HepG2 (cell line): ENCODE data around the gene GSKIP. TPM values are rescaled to one million over a fixed set of nuclear protein-coding genes. Genes with fewer than 3 reads are reported as not detected.

ENCODE experiments used
- CBX1 ChIP-seq: IDR thresholded peaks from one replicate; pipeline ENCODE4 v1.6.1; 2016; ENCODE audit warnings: antibody characterized with exemption, low read depth
- HNF1A ChIP-seq, 2 experiments: sonication (generic) in 1 of 2; formaldehyde crosslinking in 1 of 2; IDR thresholded peaks; 2 replicates each; pipeline versions ENCODE4 v1.4.0 to v1.6.1; 2016 to 2020; ENCODE audit warnings: borderline replicate concordance in 1 of 2, low read depth in 1 of 2, mild to moderate bottlenecking in 1 of 2, missing genetic modification reagents in 1 of 2
- HNRNPUL1 ChIP-seq: fragments of 200-400 bp; formaldehyde crosslinking; IDR thresholded peaks from 2 replicates; pipeline ENCODE4 v1.6.1; 2017; ENCODE audit warnings: low read depth, mild to moderate bottlenecking, low read length, moderate library complexity
- KAT7 ChIP-seq: IDR thresholded peaks from 2 replicates; pipeline ENCODE4 v1.6.1; 2018; ENCODE audit warnings: borderline replicate concordance, missing compliant biosample characterization
- SALL2 ChIP-seq: sonication (generic); formaldehyde crosslinking; IDR thresholded peaks from 2 replicates; pipeline ENCODE4 v1.8.1; 2023; ENCODE audit warnings: mild to moderate bottlenecking, missing genetic modification reagents, inconsistent platforms
- ZBTB26 ChIP-seq: IDR thresholded peaks from 2 replicates; pipeline ENCODE4 v1.6.1; 2016; ENCODE audit warnings: missing compliant biosample characterization, missing genetic modification reagents, borderline replicate concordance
- ZNF362 ChIP-seq: sonication (generic); formaldehyde crosslinking; IDR thresholded peaks from 2 replicates; pipeline ENCODE4 v1.4.0; 2020; ENCODE audit warnings: missing genetic modification reagents, mild to moderate bottlenecking, borderline replicate concordance
- polyA plus RNA-seq, 8 experiments: library from polyadenylated mRNA; depleted of rRNA in 3 of 8; stranded (reverse) in 7 of 8; unstranded in 1 of 8; fragments of >200 nt; fragmentation: Illumina TruSeq in 4 of 8; extraction: Trizol in 4 of 8; gene quantifications; 2 replicates each; pipeline versions ENCODE4 v1.2.1 to v1.2.3, GENCODE V29; 2011 to 2016; ENCODE audit warnings: low read depth in 4 of 8, missing spikeins in 1 of 8, mixed read lengths in 1 of 8; ENCODE audit not compliant: insufficient read depth in 1 of 8
- total RNA-seq, 5 experiments: library from RNA; depleted of rRNA; stranded (reverse); fragments of >200 nt; fragmentation: Illumina TruSeq; extraction: Trizol; gene quantifications; 2 replicates each; pipeline ENCODE4 v1.2.3, GENCODE V29; 2016; ENCODE audit warnings: low read depth in 1 of 5

GSKIP gene
- total and polyA plus RNA-seq, 2 of the 13 experiments (the other 11 are each of a cell fraction or from before 2014, with no cell fraction given): 12.5 to 27.3 TPM

GRCh38 chr14:96405677-96406076, 42.4 kb downstream of the GSKIP start (continued):
- TF ChIP-seq HNF1A (IDR thresholded peaks at IDR 0.05; ENCODE audit: low read depth) (no peak), HNF1A (CRISPR knock-in tag; IDR thresholded peaks at IDR 0.05; ENCODE audit: borderline replicate concordance) (no peak), HNRNPUL1 (no peak), ZBTB26 (CRISPR knock-in tag) (no peak), KAT7 (CRISPR knock-in tag) (no peak), CBX1 (no peak), SALL2 (CRISPR knock-in tag) (no peak), ZNF362 (CRISPR knock-in tag) (no peak)
